ENCODE results near the gene PNPT1.
"Not testable (repeated sequence)": the region's sequence is repeated elsewhere in the genome, so short reads cannot be mapped to it uniquely, and the experiment has no call there.

PNPT1 gene

GRCh38 chr2:55710025-55710424, 16.4 kb upstream of the PNPT1 start:
- H3K4me3 ChIP-seq (ENCODE audit: low read depth, low read length) = no peak overlapping the region
- TF ChIP-seq, protein P1, sequence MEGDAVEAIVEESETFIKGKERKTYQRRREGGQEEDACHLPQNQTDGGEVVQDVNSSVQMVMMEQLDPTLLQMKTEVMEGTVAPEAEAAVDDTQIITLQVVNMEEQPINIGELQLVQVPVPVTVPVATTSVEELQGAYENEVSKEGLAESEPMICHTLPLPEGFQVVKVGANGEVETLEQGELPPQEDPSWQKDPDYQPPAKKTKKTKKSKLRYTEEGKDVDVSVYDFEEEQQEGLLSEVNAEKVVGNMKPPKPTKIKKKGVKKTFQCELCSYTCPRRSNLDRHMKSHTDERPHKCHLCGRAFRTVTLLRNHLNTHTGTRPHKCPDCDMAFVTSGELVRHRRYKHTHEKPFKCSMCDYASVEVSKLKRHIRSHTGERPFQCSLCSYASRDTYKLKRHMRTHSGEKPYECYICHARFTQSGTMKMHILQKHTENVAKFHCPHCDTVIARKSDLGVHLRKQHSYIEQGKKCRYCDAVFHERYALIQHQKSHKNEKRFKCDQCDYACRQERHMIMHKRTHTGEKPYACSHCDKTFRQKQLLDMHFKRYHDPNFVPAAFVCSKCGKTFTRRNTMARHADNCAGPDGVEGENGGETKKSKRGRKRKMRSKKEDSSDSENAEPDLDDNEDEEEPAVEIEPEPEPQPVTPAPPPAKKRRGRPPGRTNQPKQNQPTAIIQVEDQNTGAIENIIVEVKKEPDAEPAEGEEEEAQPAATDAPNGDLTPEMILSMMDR (IDR thresholded peaks at IDR 0.05; ENCODE audit: borderline replicate concordance, insufficient read depth, low read depth, low read length) = no peak

DNA sequence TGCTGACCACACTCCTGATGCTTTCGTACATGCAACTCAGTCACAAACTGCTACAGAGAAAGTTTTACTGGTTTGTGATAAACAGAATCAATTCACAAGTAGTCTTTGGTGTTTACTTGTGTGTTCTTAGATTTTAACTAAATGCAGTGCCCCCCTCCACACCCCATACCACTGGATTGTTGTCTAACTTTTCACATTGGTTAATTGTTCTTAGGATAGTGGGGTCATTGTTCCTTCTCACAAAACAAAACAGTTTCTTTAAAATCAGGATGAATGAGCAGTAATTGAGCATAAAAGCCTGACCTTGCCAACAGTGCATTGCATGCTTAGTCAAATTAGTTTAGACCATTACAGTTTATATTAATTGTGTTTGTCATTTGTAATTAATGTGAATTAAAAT, 14.1 kb upstream of the PNPT1 start:
- TF ChIP-seq, protein P1 (IDR thresholded peaks at IDR 0.05; ENCODE audit: borderline replicate concordance, insufficient read depth, low read depth, low read length) = no peak
- H3K4me3 ChIP-seq (ENCODE audit: low read depth, low read length) = no peak overlapping the region

DNA sequence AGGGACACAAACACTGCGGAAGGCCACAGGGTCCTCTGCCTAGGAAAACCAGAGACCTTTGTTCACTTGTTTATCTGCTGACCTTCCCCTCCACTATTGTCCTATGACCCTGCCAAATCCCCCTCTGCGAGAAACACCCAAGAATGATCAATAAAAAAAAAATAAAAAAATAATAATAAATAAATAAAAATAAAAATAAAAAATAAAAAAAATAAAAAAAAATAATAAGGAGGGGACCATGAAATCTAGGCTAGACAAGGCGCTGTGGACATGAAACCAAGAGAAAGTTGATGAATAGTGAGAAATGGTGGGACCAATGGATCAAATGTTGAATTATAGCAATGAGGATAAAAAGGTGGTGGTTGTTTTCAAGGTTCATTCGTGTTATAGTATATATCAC, 12.6 kb upstream of the PNPT1 start:
- H3K4me3 ChIP-seq (ENCODE audit: low read depth, low read length) = not testable (repeated sequence)

DNA sequence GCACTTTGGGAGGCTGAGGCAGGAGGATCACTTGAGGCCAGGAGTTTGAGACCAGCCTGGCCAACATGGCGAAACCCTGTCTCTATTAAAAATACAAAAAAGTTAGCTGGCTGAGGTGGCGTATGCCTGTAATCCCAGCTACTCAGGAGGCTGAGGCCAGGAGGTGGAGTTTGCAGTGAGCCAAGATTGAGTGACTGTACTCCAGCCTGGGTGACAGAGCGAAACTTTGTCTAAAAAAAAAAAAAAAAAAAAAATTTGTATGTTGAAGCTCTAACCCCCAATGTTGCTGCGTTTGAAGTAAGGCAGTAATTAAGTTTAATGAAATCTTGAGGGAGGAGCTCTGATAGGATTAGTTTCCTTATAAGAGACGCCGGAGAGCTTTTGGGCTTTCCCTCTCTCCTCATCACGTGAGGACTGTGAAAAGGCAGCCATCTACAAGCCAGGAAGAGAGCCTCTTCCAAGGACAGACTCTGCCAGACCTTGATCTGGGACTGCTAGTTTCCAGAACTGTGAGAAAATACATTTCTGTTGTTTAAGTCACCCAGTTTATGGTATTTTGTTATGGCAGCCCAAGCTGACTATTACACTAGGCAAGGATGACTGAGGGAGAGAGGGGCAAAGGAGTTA, 11.5 kb upstream of the PNPT1 start:
- TF ChIP-seq, protein P1 (IDR thresholded peaks at IDR 0.05; ENCODE audit: borderline replicate concordance, insufficient read depth, low read depth, low read length) = no peak
- no peak overlapping the region for H3K4me3 ChIP-seq (ENCODE audit: low read depth, low read length)

GRCh38 chr2:55703350-55703749, 9.7 kb upstream of the PNPT1 start:
- TF ChIP-seq, protein P1 (IDR thresholded peaks at IDR 0.05; ENCODE audit: borderline replicate concordance, insufficient read depth, low read depth, low read length) = no peak
- H3K4me3 ChIP-seq (ENCODE audit: low read depth, low read length) = no peak overlapping the region

DNA sequence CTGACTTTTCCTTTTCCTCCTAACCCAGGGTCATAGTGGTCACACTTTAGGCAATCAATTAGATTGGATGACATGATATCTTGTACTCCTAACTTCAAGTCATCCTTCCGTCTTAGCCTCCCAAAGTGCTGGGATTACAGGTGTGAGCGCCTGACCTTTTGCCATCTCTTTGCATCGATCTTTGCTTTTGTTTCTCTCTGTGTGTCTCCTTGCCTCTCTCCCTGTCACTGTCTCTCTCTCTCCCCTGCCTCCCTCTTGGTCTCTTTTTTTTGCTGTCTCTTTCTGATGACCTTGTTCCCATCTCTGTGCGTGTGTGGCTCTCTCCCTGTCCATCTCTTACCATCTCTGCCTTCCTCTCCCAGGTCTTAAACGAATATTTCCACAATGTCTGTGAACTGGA, 904 bp downstream of the PNPT1 start:
- H3K4me3 ChIP-seq (ENCODE audit: low read depth, low read length) = peak overlapping the region; percentile 97

DNA sequence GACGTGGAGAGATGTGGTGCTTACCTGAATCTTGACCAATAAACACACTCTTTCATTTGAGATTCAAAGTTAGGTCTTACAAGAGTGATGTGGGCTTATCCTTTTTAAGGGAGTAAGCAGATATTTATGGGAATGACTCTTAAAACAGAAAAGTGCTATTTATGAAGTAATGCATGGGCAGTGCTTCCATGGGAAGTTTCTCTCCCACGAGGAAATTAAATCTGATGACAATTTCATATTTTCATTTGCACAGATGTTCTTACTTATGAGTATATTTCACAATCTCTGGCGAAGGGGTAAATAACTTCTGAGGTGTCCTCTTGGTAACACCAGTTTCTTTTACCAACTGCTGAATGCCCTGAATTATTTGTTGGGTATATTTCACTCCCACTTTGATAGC, 21.0 kb downstream of the PNPT1 start:
- H3K4me3 ChIP-seq (ENCODE audit: low read depth, low read length) = no peak overlapping the region
- TF ChIP-seq, protein P1 (IDR thresholded peaks at IDR 0.05; ENCODE audit: borderline replicate concordance, insufficient read depth, low read depth, low read length) = no peak

DNA sequence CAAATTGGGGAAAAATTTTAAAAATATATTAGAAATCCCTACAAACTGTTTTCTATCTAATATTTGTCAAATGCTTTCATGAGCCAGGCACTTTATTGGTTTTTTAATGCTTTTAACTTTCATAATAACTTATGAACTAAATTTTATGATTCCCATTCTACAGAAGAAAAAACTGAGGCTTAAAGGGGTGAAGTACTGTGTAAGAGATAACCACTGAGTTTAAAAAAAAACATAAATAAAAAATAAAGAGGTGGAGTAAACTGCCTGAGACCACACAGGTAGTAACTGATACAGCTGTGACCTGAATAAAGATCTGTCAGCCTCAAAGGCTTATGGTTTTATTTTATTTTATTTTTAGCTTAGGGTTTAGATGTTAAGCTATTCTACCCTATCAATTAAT, 24.7 kb downstream of the PNPT1 start:
- TF ChIP-seq, protein P1 (IDR thresholded peaks at IDR 0.05; ENCODE audit: borderline replicate concordance, insufficient read depth, low read depth, low read length) = no peak
- H3K4me3 ChIP-seq (ENCODE audit: low read depth, low read length) = no peak overlapping the region
